Measurements from ENCODE around the gene CAMTA1. TPM values are rescaled to one million over a fixed set of nuclear protein-coding genes. Genes with fewer than 3 reads are reported as not detected.

Gene CAMTA1
- total and polyA plus RNA-seq, 9 of the 15 experiments (the other 6 are each of a cell fraction or from before 2014, with no cell fraction given): 43.9 to 161 (median 65.9) TPM

DNA sequence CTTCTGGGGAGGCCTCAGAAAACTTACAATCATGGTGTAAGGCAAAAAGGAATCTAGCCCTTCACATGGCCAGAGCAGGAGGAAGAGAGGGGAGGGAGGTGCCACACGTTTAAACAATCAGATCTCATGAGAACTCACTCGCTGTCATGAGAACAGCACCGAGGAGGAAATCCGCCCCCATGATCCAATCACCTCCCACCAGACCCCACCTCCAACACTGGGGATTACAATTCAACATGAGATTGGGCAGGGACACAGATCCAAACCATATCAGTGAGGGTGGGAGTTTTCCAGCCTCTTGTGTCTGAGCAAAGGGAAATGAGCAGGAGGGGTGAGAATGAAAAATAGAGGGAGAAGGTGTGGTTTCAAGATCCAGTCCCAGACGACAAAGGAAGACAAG is 503.7 kb downstream of the CAMTA1 start:
- Histone ChIP-seq H4K20me1 (replicated peaks; ENCODE audit: control insufficient read depth, insufficient read depth, low read length) (peaks cover 6% of the 10 kb centered on the region), H3K4me1 (replicated peaks in 1 of 2; ENCODE audit: control insufficient read depth in 2 of 2, insufficient read depth in 2 of 2, low read length in 2 of 2) (no peaks in the 10 kb centered on the region), H3K9me1 (ENCODE audit: control insufficient read depth, insufficient read depth, low read length) (no peaks in the 10 kb centered on the region), H3K4me3 (no peak overlapping the region), H3K27me3 (ENCODE audit: control insufficient read depth in 2 of 2, insufficient read depth in 2 of 2, low read length in 2 of 2) (peaks cover 14 to 30% of the 10 kb centered on the region in 2 experiments), H3K4me2 (ENCODE audit: insufficient read depth, low read length) (no peak overlapping the region), H3K9ac (ENCODE audit: insufficient read depth in 1 of 2, low read depth in 2 of 2, low read length in 2 of 2) (no peak overlapping the region), H3K27ac (ENCODE audit: extremely low read depth, low read depth, low read length) (no peak overlapping the region), H2AFZ (ENCODE audit: low read depth, low read length) (no peak overlapping the region), H3K9me3 (replicated peaks; ENCODE audit: control insufficient read depth, insufficient read depth, low read depth, low read length) (no peaks in the 10 kb centered on the region), H3K36me3 (ENCODE audit: control insufficient read depth, insufficient read depth, low read length) (no peaks in the 10 kb centered on the region), H3K79me2 (ENCODE audit: control insufficient read depth, insufficient read depth, low read length) (no peaks in the 10 kb centered on the region)
- intact Hi-C loops (cut with micrococcal nuclease) (no loop called here), in situ Hi-C loops (cut with MboI) (no loop called here)
- DNase-seq (ENCODE audit: extremely low read depth in 1 of 4, low spot score in 3 of 4) (no peak), FAIRE-seq (no peak), ATAC-seq (no peak)
- 0% methylated on average over 5 of the region's 5 CpGs for WGBS (ENCODE audit: insufficient coverage, low coverage, missing lambda C conversion rate)
- TF ChIP-seq, protein P1, sequence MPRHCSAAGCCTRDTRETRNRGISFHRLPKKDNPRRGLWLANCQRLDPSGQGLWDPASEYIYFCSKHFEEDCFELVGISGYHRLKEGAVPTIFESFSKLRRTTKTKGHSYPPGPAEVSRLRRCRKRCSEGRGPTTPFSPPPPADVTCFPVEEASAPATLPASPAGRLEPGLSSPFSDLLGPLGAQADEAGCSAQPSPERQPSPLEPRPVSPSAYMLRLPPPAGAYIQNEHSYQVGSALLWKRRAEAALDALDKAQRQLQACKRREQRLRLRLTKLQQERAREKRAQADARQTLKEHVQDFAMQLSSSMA (CRISPR knock-in tag; IDR thresholded peaks at IDR 0.05): no peak
- no peak for TF ChIP-seq CTBP1 (IDR thresholded peaks at IDR 0.05; ENCODE audit: borderline replicate concordance)
- ChIA-PET POLR2A (no interaction called here), CTCF (ENCODE audit: low intra/inter-chr PET ratio) (no interaction called here)
- no TSS peak for BruUV-seq (replicated peaks)

- Histone ChIP-seq H3K36me3 (ENCODE audit: control insufficient read depth, insufficient read depth, low read length) (no peaks in the 10 kb centered on the region), H3K27me3 (ENCODE audit: control insufficient read depth in 2 of 2, insufficient read depth in 2 of 2, low read length in 2 of 2) (peaks cover 19 to 37% of the 10 kb centered on the region in 2 experiments), H3K4me2 (ENCODE audit: insufficient read depth, low read length) (no peak overlapping the region), H3K79me2 (ENCODE audit: control insufficient read depth, insufficient read depth, low read length) (no peaks in the 10 kb centered on the region), H2AFZ (ENCODE audit: low read depth, low read length) (no peak overlapping the region), H3K9me3 (replicated peaks; ENCODE audit: control insufficient read depth, insufficient read depth, low read depth, low read length) (no peaks in the 10 kb centered on the region), H3K4me3 (no peak overlapping the region), H3K27ac (ENCODE audit: extremely low read depth, low read depth, low read length) (no peak overlapping the region), H3K9ac (ENCODE audit: insufficient read depth in 1 of 2, low read depth in 2 of 2, low read length in 2 of 2) (no peak overlapping the region), H4K20me1 (replicated peaks; ENCODE audit: control insufficient read depth, insufficient read depth, low read length) (peaks cover 6% of the 10 kb centered on the region), H3K4me1 (replicated peaks in 1 of 2; ENCODE audit: control insufficient read depth in 2 of 2, insufficient read depth in 2 of 2, low read length in 2 of 2) (no peaks in the 10 kb centered on the region), H3K9me1 (ENCODE audit: control insufficient read depth, insufficient read depth, low read length) (no peaks in the 10 kb centered on the region)
- DNase-seq (ENCODE audit: extremely low read depth in 1 of 4, low spot score in 3 of 4) (no peak), FAIRE-seq (no peak), ATAC-seq (no peak)
- ChIA-PET CTCF (ENCODE audit: low intra/inter-chr PET ratio) (no interaction called here), POLR2A (interaction anchor here (0.6 kb wide), 1 partner anchor 1537 kb away, joined by 3 read pairs; no protein-coding TSS in a partner anchor)
- in situ Hi-C loops (cut with MboI): no loop called here
- 6% methylated on average over 2 of the region's 2 CpGs for whole genome bisulfite sequencing (ENCODE audit: insufficient coverage, low coverage, missing lambda C conversion rate)
- intact Hi-C loops (cut with micrococcal nuclease): no loop called here
- BruUV-seq (replicated peaks): no TSS peak
- TF ChIP-seq ZFP36 (IDR thresholded peaks at IDR 0.05; ENCODE audit: low read depth, low read length, partially characterized antibody): no peak
- no peak for TF ChIP-seq ZNF277 (CRISPR knock-in tag; IDR thresholded peaks at IDR 0.05; ENCODE audit: borderline replicate concordance)
- TF ChIP-seq SIRT6 (IDR thresholded peaks at IDR 0.05; ENCODE audit: low read depth, low read length): no peak
- no peak for TF ChIP-seq PYGO2 (tag; IDR thresholded peaks at IDR 0.05)
- TF ChIP-seq ILK (tag; IDR thresholded peaks at IDR 0.05; ENCODE audit: borderline replicate concordance, low read depth): no peak
- no peak for TF ChIP-seq CEBPG (CRISPR knock-in tag; IDR thresholded peaks at IDR 0.05)
- no peak for TF ChIP-seq CEBPG (tag; conservative IDR thresholded peaks at IDR 0.05 in 1 of 2, IDR thresholded peaks at IDR 0.05 in 1 of 2)
- TF ChIP-seq KDM2B (CRISPR knock-in tag; IDR thresholded peaks at IDR 0.05): no peak
- no peak for TF ChIP-seq ZNF143 (CRISPR knock-in tag; IDR thresholded peaks at IDR 0.05)
- TF ChIP-seq YY1 (IDR thresholded peaks at IDR 0.05; ENCODE audit: borderline replicate concordance in 1 of 3, control insufficient read depth in 1 of 3, extremely low read depth in 1 of 3, insufficient read depth in 3 of 3, insufficient read length in 1 of 3, insufficient replicate concordance in 2 of 3, low read depth in 1 of 3, low read length in 2 of 3): no peak
- no peak for TF ChIP-seq HDAC6 (IDR thresholded peaks at IDR 0.05; ENCODE audit: low read depth, low read length)
- TF ChIP-seq ATF1 (CRISPR knock-in tag; IDR thresholded peaks at IDR 0.05): no peak
- TF ChIP-seq ATF1 (tag; IDR thresholded peaks at IDR 0.05): no peak
These were observed 504.4 kb downstream of the CAMTA1 start for GRCh38 chr1:7289694-7290093.
